ENCODE measurements around the gene SLC22A14.

GRCh38 chr3:38297947-38298711 lies 16.0 kb downstream of the SLC22A14 start:
- TF ChIP-seq, protein P1, sequence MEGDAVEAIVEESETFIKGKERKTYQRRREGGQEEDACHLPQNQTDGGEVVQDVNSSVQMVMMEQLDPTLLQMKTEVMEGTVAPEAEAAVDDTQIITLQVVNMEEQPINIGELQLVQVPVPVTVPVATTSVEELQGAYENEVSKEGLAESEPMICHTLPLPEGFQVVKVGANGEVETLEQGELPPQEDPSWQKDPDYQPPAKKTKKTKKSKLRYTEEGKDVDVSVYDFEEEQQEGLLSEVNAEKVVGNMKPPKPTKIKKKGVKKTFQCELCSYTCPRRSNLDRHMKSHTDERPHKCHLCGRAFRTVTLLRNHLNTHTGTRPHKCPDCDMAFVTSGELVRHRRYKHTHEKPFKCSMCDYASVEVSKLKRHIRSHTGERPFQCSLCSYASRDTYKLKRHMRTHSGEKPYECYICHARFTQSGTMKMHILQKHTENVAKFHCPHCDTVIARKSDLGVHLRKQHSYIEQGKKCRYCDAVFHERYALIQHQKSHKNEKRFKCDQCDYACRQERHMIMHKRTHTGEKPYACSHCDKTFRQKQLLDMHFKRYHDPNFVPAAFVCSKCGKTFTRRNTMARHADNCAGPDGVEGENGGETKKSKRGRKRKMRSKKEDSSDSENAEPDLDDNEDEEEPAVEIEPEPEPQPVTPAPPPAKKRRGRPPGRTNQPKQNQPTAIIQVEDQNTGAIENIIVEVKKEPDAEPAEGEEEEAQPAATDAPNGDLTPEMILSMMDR (conservative IDR thresholded peaks at IDR 0.05) = peak; percentile 76
- no peak for TF ChIP-seq ZFX (IDR thresholded peaks at IDR 0.05)

Measured in C4-2B (cell line).